ENCODE data around the gene ST6GALNAC1. TPM values are rescaled to one million over a fixed set of nuclear protein-coding genes. Genes with fewer than 3 reads are reported as not detected.

ST6GALNAC1 gene
- total and polyA plus RNA-seq, 2 donors (not counting 3 experiments of a cell fraction or from before 2014, with no cell fraction given): 0.19 to 0.55 TPM

DNA sequence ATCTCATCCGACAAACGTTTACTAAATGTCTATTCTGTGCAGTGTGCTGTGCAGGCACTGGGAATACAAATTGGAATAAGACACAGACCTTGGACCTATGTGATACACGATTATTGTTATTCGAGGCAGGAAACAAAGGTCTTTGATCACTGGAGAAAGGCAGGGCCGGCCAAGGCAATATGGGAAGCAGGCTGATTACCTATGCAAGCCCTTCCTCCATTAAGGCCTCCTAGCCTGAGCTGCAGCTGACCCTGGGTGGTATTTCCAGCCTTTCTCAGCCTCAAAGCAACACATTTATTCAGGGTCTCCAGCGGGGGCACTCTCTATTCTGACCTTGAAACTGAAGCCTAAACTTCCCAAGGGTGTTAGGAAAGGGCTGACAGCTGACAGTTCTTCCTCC lies 13.4 kb downstream of the ST6GALNAC1 start:
- no peaks in the 10 kb centered on the region for H4K20me1 ChIP-seq (replicated peaks; ENCODE audit: control insufficient read depth, extremely low read depth, insufficient read depth, low read length)

More for the DNA sequence above, 13.4 kb downstream of the ST6GALNAC1 start:
- no peak for DNase-seq (ENCODE audit: low read depth, low spot score)
- CTCF ChIA-PET: interaction anchor here (0.8 kb wide), 1 partner anchor 71 kb away, joined by 3 read pairs; no protein-coding TSS in a partner anchor
- dilution Hi-C loops (cut with MboI; ENCODE audit: extremely low pct_ligation_motif_present, low sequenced_read_pairs): no loop called here
- H3K27ac ChIP-seq (ENCODE audit: insufficient read depth, low read depth, low read length): no peak overlapping the region
- peaks cover 0 to 2% of the 10 kb centered on the region in 2 experiments for H3K27me3 ChIP-seq (ENCODE audit: control insufficient read depth in 2 of 2, insufficient read depth in 2 of 2, low read length in 2 of 2)
- no peak overlapping the region for H3K4me2 ChIP-seq (ENCODE audit: insufficient read depth, low read length)
- POLR2A ChIA-PET: no interaction called here
- TF ChIP-seq MYC (IDR thresholded peaks at IDR 0.05; ENCODE audit: low read depth, low read length) (no peak), CTCF (IDR thresholded peaks at IDR 0.05; ENCODE audit: extremely low read depth in 1 of 2, insufficient read depth in 1 of 2, low read depth in 1 of 2, low read length in 2 of 2) (no peak), JUN (IDR thresholded peaks at IDR 0.05; ENCODE audit: borderline replicate concordance, insufficient read depth, insufficient read length, low read depth) (no peak), POLR2AphosphoS5 (IDR thresholded peaks at IDR 0.05; ENCODE audit: insufficient read depth, low read depth, low read length) (no peak), EZH2 (IDR thresholded peaks at IDR 0.05; ENCODE audit: borderline replicate concordance, low read depth, low read length, severe bottlenecking) (no peak), GATA2 (IDR thresholded peaks at IDR 0.05; ENCODE audit: insufficient read depth, insufficient read length, low read depth, low read length) (no peak), FOS (IDR thresholded peaks at IDR 0.05; ENCODE audit: borderline replicate concordance, insufficient read depth, low read length) (no peak), POLR2A (IDR thresholded peaks at IDR 0.05; ENCODE audit: low read depth, low read length) (no peak)
- TF ChIP-seq, protein P1, sequence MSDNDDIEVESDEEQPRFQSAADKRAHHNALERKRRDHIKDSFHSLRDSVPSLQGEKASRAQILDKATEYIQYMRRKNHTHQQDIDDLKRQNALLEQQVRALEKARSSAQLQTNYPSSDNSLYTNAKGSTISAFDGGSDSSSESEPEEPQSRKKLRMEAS (IDR thresholded peaks at IDR 0.05; ENCODE audit: insufficient read depth, insufficient read length): no peak
- FAIRE-seq: no peak
- no peak overlapping the region for H3K9ac ChIP-seq (replicated peaks; ENCODE audit: extremely low read depth, insufficient read depth, low read length)
- no peak overlapping the region for H3K4me3 ChIP-seq (replicated peaks in 1 of 3; ENCODE audit: insufficient read depth in 1 of 3, low read depth in 1 of 3, low read length in 3 of 3)
- H3K36me3 ChIP-seq (ENCODE audit: control insufficient read depth in 2 of 2, extremely low read depth in 1 of 2, insufficient read depth in 2 of 2, low read length in 2 of 2): no peaks in the 10 kb centered on the region
- H3K9me3 ChIP-seq (replicated peaks; ENCODE audit: control insufficient read depth, insufficient read depth, low read length): no peaks in the 10 kb centered on the region
- no peaks in the 10 kb centered on the region for H3K4me1 ChIP-seq (ENCODE audit: control insufficient read depth, extremely low read depth, insufficient read depth, low read length)
- H2AFZ ChIP-seq (ENCODE audit: low read depth, low read length): no peak overlapping the region
- BruUV-seq (replicated peaks): no TSS peak
- no peaks in the 10 kb centered on the region for H3K79me2 ChIP-seq (ENCODE audit: control insufficient read depth, insufficient read depth, low read length)
- intact Hi-C loops (cut with micrococcal nuclease): no loop called here
- H3K9me1 ChIP-seq (replicated peaks; ENCODE audit: control insufficient read depth, extremely low read depth, insufficient read depth, low read length): no peaks in the 10 kb centered on the region

Data from endothelial cell of umbilical vein (primary cell).